GM19351 (cell line): ENCODE data around the gene NELL1.
"Not testable (repeated sequence)": the region's sequence is repeated elsewhere in the genome, so short reads cannot be mapped to it uniquely, and the experiment has no call there.

ENCODE experiments used
- ATAC-seq: cut with Tn5 transposase; IDR thresholded peaks from one replicate; pipeline ENCODE4 v1.9.1; 2021; ENCODE audit warnings: mild to moderate bottlenecking, moderate library complexity; ENCODE audit not compliant: unreplicated experiment

Gene NELL1

DNA sequence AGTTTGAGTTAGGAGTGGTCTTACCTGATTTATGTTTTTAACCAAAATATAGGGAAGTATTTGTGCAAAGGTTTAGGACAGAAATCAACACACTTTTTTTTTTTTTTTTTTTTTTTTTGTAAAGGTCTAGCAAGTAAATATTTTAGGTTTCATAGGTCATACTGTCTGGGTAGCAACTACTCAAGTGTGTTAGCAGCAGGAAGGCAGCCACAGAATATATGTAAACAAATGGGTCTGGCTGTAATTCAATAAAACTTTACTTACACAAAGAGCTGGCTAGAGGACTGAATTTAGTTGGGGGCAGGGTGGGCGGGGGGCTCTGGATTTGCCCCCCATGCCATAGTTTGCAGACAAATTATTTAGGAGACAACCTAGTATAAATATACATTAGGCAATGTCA lies 510.4 kb downstream of the NELL1 start:
- ATAC-seq, result no peak

DNA sequence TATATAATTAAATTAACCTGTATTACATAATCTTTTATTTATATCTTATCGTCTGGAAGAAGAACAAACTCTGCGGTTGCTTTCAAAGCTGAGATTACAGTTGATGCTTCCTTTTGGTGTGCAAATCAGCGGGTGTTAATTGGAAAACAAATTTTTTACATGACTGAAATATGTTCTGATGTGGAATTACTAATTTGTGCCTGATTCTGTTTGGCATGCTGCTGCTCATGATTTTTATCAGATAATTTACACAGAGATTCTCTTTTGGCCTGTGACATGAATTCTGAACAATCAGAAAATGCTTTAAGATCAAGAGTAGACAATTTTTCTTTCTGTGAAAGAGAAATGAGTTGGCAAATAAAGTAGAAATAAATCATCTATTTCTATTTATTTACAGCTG lies 510.8 kb downstream of the NELL1 start:
- no peak for ATAC-seq

DNA sequence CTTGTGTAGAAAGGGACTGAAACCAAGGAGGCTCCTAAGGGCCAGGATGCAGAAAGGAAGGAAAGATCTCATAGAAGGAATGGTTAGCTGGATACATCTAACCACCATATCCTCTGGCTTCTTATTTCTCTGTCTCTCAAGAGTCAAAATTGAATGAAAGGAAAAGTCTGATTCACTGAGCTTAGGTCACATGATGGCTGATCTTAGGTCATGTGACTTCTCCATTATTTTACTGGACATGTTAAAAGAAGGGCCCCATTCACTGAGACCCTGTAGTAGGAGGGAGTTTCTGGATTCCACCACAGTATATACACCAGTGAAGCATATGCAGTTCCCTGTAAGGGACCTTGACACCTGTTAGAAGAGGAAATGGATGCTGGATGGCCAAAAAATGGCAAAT lies 516.6 kb downstream of the NELL1 start:
- ATAC-seq, result no peak

DNA sequence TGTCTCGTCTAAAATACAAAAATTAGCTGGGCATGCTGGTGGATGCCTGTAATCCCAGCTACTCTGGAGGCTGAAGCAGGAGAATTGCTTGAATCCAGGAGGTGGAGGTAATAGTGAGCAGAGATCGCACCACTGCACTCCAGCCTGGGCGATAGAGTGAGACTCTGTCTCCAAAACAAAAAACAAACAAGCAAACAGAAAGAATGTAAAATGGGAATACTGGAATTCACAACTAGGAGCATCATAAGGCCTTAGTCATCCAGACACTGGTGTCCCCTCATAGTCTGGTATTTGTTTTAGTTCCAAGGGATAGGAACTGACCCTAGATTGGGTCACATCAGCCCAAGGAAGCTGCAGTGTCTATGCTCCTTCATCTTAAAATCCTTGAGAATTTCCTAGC lies 520.8 kb downstream of the NELL1 start:
- no peak for ATAC-seq

DNA sequence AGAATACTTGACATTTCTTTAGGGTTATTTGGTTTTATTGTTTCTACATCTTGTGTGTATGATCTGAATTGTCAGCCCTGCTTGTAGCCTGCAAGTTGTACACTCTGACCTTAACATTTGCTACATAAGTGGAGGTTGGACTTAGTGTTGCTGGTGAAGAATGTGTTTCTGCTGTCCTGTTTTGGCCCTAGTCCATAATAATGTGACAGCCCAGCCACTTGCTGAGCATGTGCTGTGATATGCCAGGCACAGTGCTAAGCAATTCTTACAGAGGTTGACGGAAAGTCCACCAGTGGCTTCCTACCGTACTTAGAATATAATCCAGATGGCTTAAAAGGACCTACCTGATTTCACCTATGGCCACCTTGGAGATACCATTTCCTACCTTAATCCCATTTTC lies 526.6 kb downstream of the NELL1 start:
- ATAC-seq, result no peak

DNA sequence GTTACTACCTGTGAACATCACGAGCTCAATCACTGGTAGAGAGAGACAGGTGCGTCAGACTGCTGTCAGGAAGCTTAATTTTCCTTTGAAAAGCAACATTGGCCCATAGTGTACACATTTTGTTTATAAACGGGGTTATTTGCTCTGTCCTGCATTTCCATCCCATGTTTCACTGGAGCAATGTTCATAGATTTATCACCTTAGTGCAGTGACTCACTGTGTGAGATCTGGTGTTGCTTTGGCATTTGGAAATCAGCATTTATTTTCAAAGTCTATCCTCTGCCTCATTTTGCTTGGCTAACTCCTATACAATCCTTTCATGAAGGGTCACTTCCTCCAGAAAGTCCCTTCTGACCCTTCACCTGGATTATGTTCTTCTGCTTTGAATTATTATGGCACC lies 529.1 kb downstream of the NELL1 start:
- ATAC-seq, result no peak

DNA sequence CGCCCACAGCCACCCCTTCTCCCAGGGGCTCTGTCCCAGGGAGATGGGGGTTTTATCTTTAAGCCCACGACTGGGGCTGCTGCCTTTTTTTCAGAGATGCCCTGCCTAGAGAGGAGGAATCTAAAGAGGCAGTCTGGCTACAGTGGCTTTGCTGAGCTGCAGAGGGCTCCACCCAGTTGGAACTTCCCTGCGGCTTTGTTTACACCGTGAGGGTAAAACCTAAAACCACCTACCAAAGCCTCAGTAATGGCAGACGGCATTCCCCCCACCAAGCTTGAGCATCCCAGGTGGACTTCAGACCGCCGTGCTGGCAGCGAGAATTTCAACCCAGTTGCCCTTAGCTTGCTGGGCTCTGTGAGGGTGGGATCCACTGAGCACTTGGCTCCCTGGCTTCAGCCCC lies 535.8 kb downstream of the NELL1 start:
- no peak for ATAC-seq

DNA sequence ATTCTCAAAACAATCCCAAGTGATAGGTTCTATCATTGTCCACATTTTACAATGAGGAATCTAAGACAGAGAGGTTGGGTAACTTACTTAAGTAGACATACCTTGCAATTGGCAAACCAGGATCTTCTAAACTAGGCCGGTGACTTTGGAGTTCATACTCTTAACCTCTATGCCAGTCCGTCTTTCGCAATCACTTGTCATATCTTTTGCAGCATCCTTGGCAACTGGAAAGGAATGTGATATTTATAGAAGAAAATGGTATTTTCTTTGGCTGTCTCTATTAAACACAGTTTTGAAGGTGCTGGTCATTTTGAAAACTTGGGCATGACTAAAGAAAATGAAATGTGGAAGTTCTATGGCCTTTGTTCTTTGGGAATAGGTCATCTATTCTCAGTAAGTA lies 556.5 kb downstream of the NELL1 start:
- no peak for ATAC-seq

DNA sequence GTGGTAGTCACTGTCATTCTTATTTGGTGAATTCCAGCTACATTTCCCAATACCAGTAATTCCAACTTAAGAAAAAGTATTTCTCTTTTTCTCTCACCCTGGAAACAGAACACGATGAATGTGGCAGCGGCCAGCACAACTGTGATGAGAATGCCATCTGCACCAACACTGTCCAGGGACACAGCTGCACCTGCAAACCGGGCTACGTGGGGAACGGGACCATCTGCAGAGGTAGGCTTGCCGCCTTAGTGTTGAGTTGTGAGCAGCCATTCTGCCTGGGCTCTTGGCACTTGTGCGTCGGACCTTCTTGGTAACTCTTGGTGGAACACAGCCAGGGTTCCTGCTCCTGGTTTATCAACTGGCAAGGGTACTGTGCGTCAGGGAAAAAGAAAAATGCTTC lies 559.8 kb downstream of the NELL1 start:
- ATAC-seq, result no peak

DNA sequence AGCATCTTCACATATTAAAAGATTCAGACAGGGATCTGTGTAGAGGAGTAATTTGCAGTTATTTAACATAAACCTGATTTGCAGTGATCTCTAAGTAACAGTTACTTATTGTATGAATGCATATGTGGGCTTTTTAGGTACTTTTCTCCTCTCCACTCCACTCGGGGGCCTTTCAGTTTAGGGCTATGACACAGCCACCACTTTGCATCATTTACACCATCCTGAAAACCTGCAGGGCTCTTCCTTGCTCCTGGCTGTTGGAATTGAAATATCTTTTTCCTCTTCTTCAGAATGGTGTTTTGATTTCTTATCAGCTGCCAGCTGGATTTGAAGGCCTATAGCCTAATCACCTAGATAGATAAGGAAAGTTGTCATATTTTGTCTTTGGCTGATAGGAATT lies 580.8 kb downstream of the NELL1 start:
- ATAC-seq, result no peak

DNA sequence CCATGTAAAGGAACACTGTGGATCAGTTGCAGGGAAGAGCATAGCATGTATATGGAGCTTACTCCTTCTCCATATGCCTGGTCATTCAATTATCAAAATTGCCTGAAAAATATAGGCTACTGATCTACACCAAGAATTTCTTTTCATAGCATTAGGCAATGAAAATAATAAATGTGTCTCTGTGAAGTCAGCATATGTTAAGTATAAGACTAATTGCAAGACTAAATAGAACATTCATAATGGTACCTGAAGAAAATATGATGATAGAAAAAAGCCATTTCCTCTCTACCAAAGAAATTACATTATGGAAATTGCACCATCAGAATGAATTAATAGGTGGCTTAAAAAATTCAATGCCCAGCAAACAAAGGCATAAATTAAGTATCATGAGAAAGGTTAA lies 584.7 kb downstream of the NELL1 start:
- ATAC-seq, result no peak

DNA sequence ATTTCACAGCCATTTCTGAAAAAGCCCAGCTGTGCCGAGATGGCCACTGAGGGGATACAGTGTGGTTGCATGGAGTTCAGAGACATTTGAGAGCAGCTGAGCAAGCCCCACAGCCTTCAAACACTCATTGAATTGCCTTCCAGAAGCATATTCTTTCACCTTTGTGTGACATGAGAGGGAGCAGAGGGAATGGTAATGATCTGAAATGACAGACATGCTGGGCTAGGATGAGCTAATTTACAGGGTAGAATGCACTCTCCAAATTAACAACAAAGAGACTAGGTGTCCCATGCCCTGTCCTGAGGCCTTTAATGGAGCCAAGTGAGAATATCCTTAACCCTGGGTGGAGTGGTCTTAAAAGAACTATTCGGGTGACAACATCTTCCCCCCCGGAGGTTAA lies 585.4 kb downstream of the NELL1 start:
- no peak for ATAC-seq

DNA sequence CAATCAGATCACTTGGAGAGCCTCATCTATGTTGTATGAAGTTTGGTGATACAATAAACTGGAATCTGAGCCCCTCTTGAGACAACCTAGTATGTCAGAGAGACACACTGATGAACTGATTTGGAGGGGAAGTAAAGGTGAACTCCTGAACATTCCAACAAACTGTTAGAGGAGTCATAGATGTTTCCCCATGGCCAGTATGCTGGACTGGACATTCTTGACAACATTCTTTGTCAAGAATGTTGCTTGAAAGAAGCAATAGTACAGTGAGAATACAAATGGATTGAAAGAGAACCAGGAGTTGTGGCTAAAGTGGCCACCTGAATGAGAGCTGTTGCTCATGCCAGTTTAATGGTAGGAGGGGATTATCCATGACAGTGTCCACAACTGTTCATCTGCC lies 588.1 kb downstream of the NELL1 start:
- no peak for ATAC-seq

DNA sequence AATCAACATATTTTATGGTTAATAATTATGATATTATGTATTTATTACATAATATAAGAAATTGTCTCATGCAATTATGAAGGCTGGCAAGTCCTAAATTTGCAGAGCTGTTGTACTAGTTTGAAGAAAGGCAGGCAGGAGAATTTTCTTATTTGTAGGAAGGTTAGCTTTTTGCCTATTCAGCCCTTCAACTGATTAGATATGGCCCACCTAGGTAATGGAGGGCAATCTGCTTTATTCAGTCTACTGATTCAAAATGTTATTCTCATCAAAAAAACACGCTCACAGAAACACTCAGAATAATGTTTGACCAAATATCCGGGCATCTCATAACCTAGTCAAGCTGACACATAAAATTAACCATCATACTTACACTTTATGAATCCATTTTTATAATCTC lies 589.0 kb downstream of the NELL1 start:
- no peak for ATAC-seq

DNA sequence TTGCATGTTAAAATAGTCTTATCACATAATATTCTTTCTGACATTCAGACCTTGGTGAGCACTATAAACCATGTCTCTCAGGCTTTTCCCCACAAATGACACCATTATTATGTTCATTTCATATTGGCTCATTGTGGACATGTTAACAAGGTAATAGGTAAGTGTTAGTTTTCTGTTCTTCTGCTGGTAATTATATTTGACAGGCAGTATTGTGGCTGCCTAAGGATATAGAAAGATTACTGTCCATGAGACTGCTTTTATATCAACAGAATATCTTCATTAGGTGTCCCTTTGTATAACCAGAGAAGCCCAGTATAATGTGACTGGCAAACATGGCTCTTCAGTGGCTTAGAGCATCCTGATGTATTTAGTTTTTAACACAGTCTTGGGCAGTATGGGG lies 590.7 kb downstream of the NELL1 start:
- no peak for ATAC-seq

DNA sequence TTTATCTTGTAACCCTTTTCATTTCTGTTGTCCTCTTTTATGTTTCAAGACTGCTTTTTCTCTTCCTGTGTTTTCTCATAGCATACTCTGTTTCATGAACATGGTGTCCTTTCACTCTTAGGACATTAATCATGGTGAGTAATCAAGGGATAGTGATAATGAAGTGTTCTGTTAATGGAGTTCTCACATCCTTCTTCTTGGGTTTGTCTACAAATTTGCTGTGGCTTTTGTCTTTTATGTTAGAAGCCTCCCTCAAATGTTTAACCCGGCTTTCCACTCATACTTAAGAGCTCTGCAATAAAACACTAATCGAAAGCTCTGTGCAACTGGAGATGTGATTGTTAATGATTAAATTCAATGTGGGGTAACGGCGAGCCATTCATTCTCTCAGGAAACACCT lies 593.6 kb downstream of the NELL1 start:
- ATAC-seq, result no peak

DNA sequence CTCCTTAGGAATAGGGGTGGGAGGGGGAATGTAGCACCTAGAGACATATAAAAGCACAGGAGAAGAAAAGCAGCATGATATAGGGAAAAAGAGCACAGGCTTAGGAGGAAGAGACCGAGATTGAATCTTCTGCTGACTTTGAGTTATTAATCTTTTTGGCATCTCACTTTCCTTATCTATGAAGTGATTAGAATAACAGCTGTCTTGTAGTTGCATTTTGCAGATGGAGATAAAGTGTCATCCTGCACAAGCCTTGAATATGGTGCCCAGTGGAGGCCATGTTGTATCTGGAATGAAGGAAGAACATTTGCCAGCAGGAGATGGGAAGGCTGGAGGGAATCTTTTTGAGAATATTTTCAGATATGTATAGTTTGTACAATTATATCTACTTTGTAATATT lies 594.7 kb downstream of the NELL1 start:
- no peak for ATAC-seq

DNA sequence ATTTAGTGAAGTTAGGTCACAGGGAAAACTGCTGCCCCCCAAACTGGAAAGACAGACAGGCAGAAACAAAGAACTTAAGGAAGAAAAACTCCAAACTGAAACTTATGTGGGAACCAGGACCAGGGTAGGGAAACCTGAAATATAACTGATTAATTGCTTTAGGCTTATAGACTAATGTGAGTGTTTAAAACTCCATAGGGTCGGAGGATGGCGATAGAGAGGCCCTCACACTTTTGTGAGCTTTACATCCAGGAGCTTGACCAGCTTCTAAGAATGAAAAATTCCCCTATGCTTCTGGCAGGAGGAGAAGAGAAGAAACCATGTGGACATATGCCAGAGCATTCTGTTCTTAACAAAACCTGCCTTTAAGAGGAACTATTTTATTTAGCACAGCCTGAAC lies 598.6 kb downstream of the NELL1 start:
- ATAC-seq, result no peak

DNA sequence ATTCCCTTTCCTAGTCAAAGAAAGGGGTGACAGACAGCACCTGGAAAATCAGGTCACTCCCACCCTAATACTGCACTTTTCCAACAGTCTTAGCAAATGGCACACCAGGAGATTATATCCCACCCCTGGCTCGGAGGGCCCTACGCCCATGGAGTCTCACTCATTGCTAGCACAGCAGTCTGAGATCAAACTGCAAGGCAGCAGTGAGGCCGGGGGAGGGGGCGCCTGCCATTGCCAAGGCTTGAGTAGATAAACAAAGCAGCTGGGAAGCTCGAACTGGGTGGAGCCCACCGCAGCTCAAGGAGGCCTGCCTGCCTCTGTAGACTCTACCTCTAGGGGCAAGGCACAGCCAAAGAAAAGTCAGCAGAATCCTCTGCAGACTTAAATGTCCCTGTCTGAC lies 602.8 kb downstream of the NELL1 start:
- ATAC-seq, result not testable (repeated sequence)

DNA sequence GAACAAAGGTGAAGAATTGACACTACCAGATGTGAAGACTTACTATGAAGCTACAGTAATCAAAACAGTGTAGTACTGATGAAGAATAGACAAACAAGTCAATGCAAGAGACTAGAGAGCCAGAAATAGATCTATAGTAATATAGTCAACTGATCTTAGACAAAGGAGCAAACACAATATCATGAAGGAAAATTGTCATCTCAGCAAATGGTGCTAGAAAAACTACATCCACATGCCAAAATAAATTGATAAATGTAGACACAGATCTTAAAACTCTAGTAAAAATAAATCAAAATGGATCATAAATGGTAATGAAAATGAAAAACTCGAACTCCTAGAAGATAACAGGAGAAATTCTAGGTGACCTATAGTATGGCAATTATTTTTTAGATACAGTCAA lies 609.5 kb downstream of the NELL1 start:
- no peak for ATAC-seq

DNA sequence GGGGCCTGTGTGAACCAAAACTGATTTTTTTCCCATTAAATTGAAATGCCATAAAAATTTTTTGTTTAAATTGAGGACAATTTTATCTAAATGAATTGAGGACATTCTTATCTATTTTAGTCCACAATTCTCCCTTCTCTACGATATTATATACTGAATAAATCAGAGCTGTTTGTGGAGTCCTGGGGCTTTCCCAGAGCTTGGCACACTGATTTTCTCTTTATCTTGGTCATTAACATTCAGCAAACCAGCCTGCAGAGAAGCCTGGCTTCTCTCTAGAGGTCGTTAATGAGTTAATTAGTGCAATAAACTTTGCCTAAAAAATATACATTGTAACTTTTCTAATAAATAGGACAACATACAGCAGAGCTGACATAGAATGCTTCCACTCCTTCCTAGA lies 615.7 kb downstream of the NELL1 start:
- ATAC-seq, result no peak

DNA sequence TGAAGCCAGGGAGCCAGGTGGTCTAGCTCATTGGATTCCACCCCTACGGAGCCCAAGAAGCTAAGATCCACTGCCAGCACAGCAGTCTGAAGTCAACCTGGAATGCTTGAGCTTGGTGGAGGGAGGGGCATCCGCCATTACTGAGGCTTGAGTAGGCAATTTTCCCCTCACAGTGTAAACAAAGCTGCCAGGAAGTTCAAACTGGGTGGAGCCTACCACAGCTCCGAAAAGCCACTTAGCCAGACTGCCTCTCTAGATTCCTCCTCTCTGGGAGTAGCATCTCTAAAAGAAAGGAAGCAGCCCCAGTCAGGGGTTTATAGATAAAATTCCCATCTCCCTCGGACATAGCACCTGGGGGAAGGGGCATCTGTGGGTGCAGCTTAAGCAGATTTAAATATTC lies 620.3 kb downstream of the NELL1 start:
- no peak for ATAC-seq

DNA sequence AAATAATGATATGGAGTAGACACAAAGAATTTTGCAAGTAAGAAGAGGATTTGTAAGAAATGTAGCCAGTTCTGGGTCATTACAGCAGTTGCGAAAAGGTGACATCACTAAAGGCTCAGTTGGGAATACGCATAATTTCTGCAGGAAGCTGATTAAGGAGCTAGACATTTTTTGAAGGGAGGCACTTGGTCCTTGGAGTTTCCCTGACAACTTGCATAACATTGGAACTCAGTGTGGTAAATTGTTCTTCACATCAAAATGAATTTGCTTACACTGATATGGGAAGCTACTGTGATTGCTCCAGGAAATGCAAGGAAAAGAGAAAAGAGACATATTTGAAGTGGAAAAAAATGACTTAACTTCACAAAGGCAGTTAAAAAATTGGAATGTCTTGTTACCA lies 626.1 kb downstream of the NELL1 start:
- ATAC-seq, result no peak

DNA sequence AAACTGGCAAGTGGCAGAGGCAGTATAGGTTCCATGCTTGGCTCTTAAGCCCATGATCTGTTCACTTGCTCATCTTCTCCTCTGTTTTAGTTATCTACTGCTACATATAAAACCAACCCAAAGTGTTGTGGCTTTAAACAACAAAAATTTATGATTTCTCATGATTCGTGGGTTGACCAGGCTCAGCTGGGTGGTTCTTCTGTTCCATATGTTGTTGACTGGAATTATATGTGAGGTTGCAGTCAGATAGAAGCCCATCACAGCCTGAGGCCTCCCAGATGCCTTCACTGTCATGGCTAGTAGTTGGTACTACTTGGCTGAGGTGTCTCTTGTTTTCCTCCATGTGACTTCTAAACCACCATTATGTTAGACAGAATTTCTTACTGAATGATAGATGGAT lies 632.6 kb downstream of the NELL1 start:
- no peak for ATAC-seq
